ENCODE measurements around the gene TBC1D22A.

GRCh38 chr22:46728470-46728869, 34.0 kb upstream of the TBC1D22A start:
- no peak for TF ChIP-seq CTCF (IDR thresholded peaks at IDR 0.05)
- TF ChIP-seq EZH2phosphoT487 (IDR thresholded peaks at IDR 0.05) = no peak
- no peak for TF ChIP-seq EZH2 (IDR thresholded peaks at IDR 0.05)

Measured in neural progenitor cell (in vitro differentiated cells).